H9 (cell line): ENCODE measurements around the gene MKNK2. TPM values are rescaled to one million over a fixed set of nuclear protein-coding genes. Genes with fewer than 3 reads are reported as not detected.

Experiments used
- DNase-seq: peaks from one replicate; pipeline ENCODE4 v3.0.0-alpha.2; 2017
- H2AFZ ChIP-seq: one replicate; pipeline ENCODE4 v1.6.1; 2013; ENCODE audit warnings: mild to moderate bottlenecking, low read length, control low read depth, moderate library complexity
- H2AK5ac ChIP-seq: 2 replicates; pipeline ENCODE4 v1.6.1; 2013; ENCODE audit warnings: low read length, control low read depth, mixed read lengths; ENCODE audit not compliant: insufficient read length
- H2BK120ac ChIP-seq: one replicate; pipeline ENCODE4 v1.6.1; 2013; ENCODE audit warnings: low read depth, mild to moderate bottlenecking, low read length, control low read depth, inconsistent platforms; ENCODE audit not compliant: poor library complexity, severe bottlenecking
- H2BK12ac ChIP-seq: 2 replicates; pipeline ENCODE4 v1.6.1; 2013; ENCODE audit warnings: low read length, control low read depth, mixed read lengths, low read depth; ENCODE audit not compliant: insufficient read length
- H2BK15ac ChIP-seq: 2 replicates; pipeline ENCODE4 v1.6.1; 2013; ENCODE audit warnings: low read depth, low read length, control low read depth
- H2BK20ac ChIP-seq: one replicate; pipeline ENCODE4 v1.6.1; 2013; ENCODE audit warnings: low read depth, mild to moderate bottlenecking, low read length, control low read depth, inconsistent platforms; ENCODE audit not compliant: poor library complexity, severe bottlenecking
- H2BK5ac ChIP-seq: 2 replicates; pipeline ENCODE4 v1.6.1; 2013; ENCODE audit warnings: low read length, control low read depth, mixed read lengths; ENCODE audit not compliant: insufficient read length
- H3K14ac ChIP-seq: 2 replicates; pipeline ENCODE4 v1.6.1; 2013; ENCODE audit warnings: low read length, control low read depth; ENCODE audit not compliant: insufficient read depth
- H3K18ac ChIP-seq: 2 replicates; pipeline ENCODE4 v1.6.1; 2013; ENCODE audit warnings: low read depth, mild to moderate bottlenecking, mixed read lengths, low read length, control low read depth; ENCODE audit not compliant: insufficient read length
- H3K23ac ChIP-seq: 2 replicates; pipeline ENCODE4 v1.6.1; 2013; ENCODE audit warnings: low read length, control low read depth, mixed read lengths, low read depth; ENCODE audit not compliant: insufficient read length
- H3K23me2 ChIP-seq: 2 replicates; pipeline ENCODE4 v1.6.1; 2013; ENCODE audit warnings: low read depth, mild to moderate bottlenecking, mixed read lengths, low read length, control low read depth; ENCODE audit not compliant: insufficient read length, poor library complexity, severe bottlenecking
- H3K27ac ChIP-seq: 2 replicates; pipeline ENCODE4 v1.5.1; 2013; ENCODE audit warnings: low read length, control low read depth, mixed read lengths, low read depth; ENCODE audit not compliant: insufficient read length
- H3K27me3 ChIP-seq: 2 replicates; pipeline ENCODE4 v1.6.1; 2013; ENCODE audit warnings: low read length, control low read depth, inconsistent platforms; ENCODE audit not compliant: insufficient read depth
- H3K4ac ChIP-seq: 2 replicates; pipeline ENCODE4 v1.6.1; 2013; ENCODE audit warnings: low read depth, mild to moderate bottlenecking, control low read depth, inconsistent platforms, low read length, moderate library complexity
- H3K4me1 ChIP-seq: 2 replicates; pipeline ENCODE4 v1.6.1; 2013; ENCODE audit warnings: low read length, control low read depth, inconsistent platforms; ENCODE audit not compliant: insufficient read depth
- H3K4me2 ChIP-seq: 2 replicates; pipeline ENCODE4 v1.6.1; 2013; ENCODE audit warnings: low read length, control low read depth, mixed read lengths; ENCODE audit not compliant: insufficient read length, insufficient read depth
- H3K56ac ChIP-seq: 2 replicates; pipeline ENCODE4 v1.6.1; 2013; ENCODE audit warnings: low read depth, mild to moderate bottlenecking, mixed read lengths, low read length, control low read depth; ENCODE audit not compliant: insufficient read length
- H3K79me1 ChIP-seq: 2 replicates; pipeline ENCODE4 v1.6.1; 2013; ENCODE audit warnings: low read depth, mild to moderate bottlenecking, moderate library complexity, low read length, control low read depth, inconsistent platforms; ENCODE audit not compliant: insufficient read depth, poor library complexity, severe bottlenecking
- H3K79me2 ChIP-seq: 2 replicates; pipeline ENCODE4 v1.6.1; 2013; ENCODE audit warnings: low read length, control low read depth, inconsistent platforms; ENCODE audit not compliant: insufficient read depth
- H3K9ac ChIP-seq: 2 replicates; pipeline ENCODE4 v1.6.1; 2013; ENCODE audit warnings: low read length, control low read depth, mixed read lengths; ENCODE audit not compliant: insufficient read length; ENCODE audit errors: extremely low read depth
- H3K9me3 ChIP-seq: one replicate; pipeline ENCODE4 v1.6.1; 2013; ENCODE audit warnings: low read depth, low read length, inconsistent platforms; ENCODE audit not compliant: control insufficient read depth
- H3T11ph ChIP-seq: one replicate; pipeline ENCODE4 v1.6.1; 2013; ENCODE audit warnings: mild to moderate bottlenecking, low read length, control low read depth, inconsistent platforms
- H4K20me1 ChIP-seq: one replicate; pipeline ENCODE4 v1.6.1; 2013; ENCODE audit not compliant: control insufficient read depth, insufficient read length, insufficient read depth
- H4K5ac ChIP-seq: 2 replicates; pipeline ENCODE4 v1.6.1; 2013; ENCODE audit warnings: low read depth, mild to moderate bottlenecking, mixed read lengths, low read length, control low read depth; ENCODE audit not compliant: insufficient read length
- H4K8ac ChIP-seq: replicated peaks from 2 replicates; pipeline ENCODE4 v1.6.1; 2013; ENCODE audit warnings: low read length, control low read depth, mixed read lengths, low read depth; ENCODE audit not compliant: insufficient read length
- H4K91ac ChIP-seq: 2 replicates; pipeline ENCODE4 v1.6.1; 2013; ENCODE audit warnings: low read depth, mild to moderate bottlenecking, moderate library complexity, mixed read lengths, low read length, control low read depth; ENCODE audit not compliant: insufficient read length
- H3K27ac Mint-ChIP-seq, 3 experiments: 2 replicates in 2 of 3; 3 replicates in 1 of 3; pipeline ENCODE4 v1.8.0; 2020 to 2021; ENCODE audit warnings: mixed read lengths in 3 of 3, mild to moderate bottlenecking in 1 of 3, moderate library complexity in 1 of 3
- H3K27me3 Mint-ChIP-seq: 2 replicates; pipeline ENCODE4 v1.8.0; 2021; ENCODE audit warnings: low read depth, mild to moderate bottlenecking, moderate library complexity, mixed read lengths
- H3K36me3 Mint-ChIP-seq, 3 experiments: 2 replicates in 2 of 3; 3 replicates in 1 of 3; pipeline ENCODE4 v1.8.0; 2020 to 2021; ENCODE audit warnings: low read depth in 3 of 3, mixed read lengths in 3 of 3; ENCODE audit not compliant: insufficient read depth in 1 of 3
- H3K4me1 Mint-ChIP-seq, 2 experiments: 2 replicates each; pipeline ENCODE4 v1.8.0; 2020; ENCODE audit warnings: mixed read lengths in 2 of 2
- H3K4me3 Mint-ChIP-seq, 2 experiments: 2 replicates in 1 of 2; 3 replicates in 1 of 2; pipeline ENCODE4 v1.8.0; 2020 to 2021; ENCODE audit warnings: mild to moderate bottlenecking in 2 of 2, mixed read lengths in 2 of 2, moderate library complexity in 1 of 2
- H3K9me3 Mint-ChIP-seq, 2 experiments: 2 replicates in 1 of 2; 3 replicates in 1 of 2; pipeline ENCODE4 v1.8.0; 2020; ENCODE audit warnings: mild to moderate bottlenecking in 2 of 2, mixed read lengths in 2 of 2, moderate library complexity in 1 of 2
- CTCF ChIP-seq: fragments of 200-600 bp; sonication (generic); conservative IDR thresholded peaks from 3 replicates; pipeline ENCODE4 v1.8.0; 2021; ENCODE audit warnings: antibody characterized with exemption, mild to moderate bottlenecking
- WGBS: extraction: QIAGEN DNeasy Blood & Tissue Kit; methylation state at CpG from one replicate; pipeline ENCODE4 v1.1.7; 2013; ENCODE audit warnings: missing lambda C conversion rate, low lambda C conversion rate, mixed read lengths; ENCODE audit not compliant: insufficient read length; ENCODE audit errors: extremely low coverage; 5-methylcytosine and 5-hydroxymethylcytosine counted together
- total RNA-seq: library from RNA; stranded (reverse); gene quantifications from 2 replicates; pipeline ENCODE4 v1.2.1, GENCODE V29; 2021

The MKNK2 gene
- total RNA-seq, 1 experiment from 2014 or later = 153 TPM

- no peak for TF ChIP-seq CTCF
- Mint-ChIP-seq H3K36me3 (peaks cover 0 to 15% (median 14%) of the 10 kb centered on the region in 3 experiments; a peak in 5 of 7 replicates), H3K27me3 (no peaks in the 10 kb centered on the region; the same call in 1 of the 2 replicates), H3K9me3 (peaks cover 6 to 10% of the 10 kb centered on the region in 2 experiments; a peak in 4 of 5 replicates), H3K27ac (peak overlapping the region in 1 of 3 experiments; percentile 97; a peak in 3 of 7 replicates), H3K4me1 (peaks cover 9 to 29% of the 10 kb centered on the region in 2 experiments), H3K4me3 (no peak overlapping the region)
- Histone ChIP-seq H3K23me2 (no peaks in the 10 kb centered on the region), H4K20me1 (no peaks in the 10 kb centered on the region), H2BK20ac (no peak overlapping the region), H3K4me1 (no peaks in the 10 kb centered on the region; the same call in 1 of the 2 replicates), H2BK15ac (no peak overlapping the region), H2BK12ac (no peak overlapping the region), H4K91ac (no peak overlapping the region), H3K79me1 (no peaks in the 10 kb centered on the region), H2BK120ac (no peak overlapping the region), H4K8ac (no peak overlapping the region), H3K4ac (peak overlapping the region; percentile 37), H3K18ac (peak overlapping the region; percentile 88), H2AK5ac (no peak overlapping the region), H3K4me2 (no peak overlapping the region), H3K79me2 (no peaks in the 10 kb centered on the region), H3T11ph (no peak overlapping the region), H3K27me3 (no peaks in the 10 kb centered on the region), H3K56ac (no peak overlapping the region), H2BK5ac (no peak overlapping the region), H3K9me3 (no peaks in the 10 kb centered on the region), H3K9ac (no peak overlapping the region), H3K14ac (no peak overlapping the region; the same call in 1 of the 2 replicates), H4K5ac (no peak overlapping the region), H3K27ac (peak overlapping the region; percentile 3), H3K23ac (no peak overlapping the region), H2AFZ (no peak overlapping the region)
- DNase-seq = peak; percentile 83
- no CpG with 5 or more reads among the region's 14 CpGs for WGBS
These were observed 15.5 kb downstream of the MKNK2 start for GRCh38 chr19:2035590-2035991.
